Stimulated activated naive CD4-positive, alpha-beta T cell treated with Interleukin-2 at 50 U/mL for 16 hours (primary cell): ENCODE data around the gene NEDD4L.
"Not testable (repeated sequence)": the region's sequence is repeated elsewhere in the genome, so short reads cannot be mapped to it uniquely, and the experiment has no call there.

Experiments
- DNase-seq: peaks from one replicate; lab custom pipeline; 2025; lab: John Stamatoyannopoulos, UW

The NEDD4L gene

DNA sequence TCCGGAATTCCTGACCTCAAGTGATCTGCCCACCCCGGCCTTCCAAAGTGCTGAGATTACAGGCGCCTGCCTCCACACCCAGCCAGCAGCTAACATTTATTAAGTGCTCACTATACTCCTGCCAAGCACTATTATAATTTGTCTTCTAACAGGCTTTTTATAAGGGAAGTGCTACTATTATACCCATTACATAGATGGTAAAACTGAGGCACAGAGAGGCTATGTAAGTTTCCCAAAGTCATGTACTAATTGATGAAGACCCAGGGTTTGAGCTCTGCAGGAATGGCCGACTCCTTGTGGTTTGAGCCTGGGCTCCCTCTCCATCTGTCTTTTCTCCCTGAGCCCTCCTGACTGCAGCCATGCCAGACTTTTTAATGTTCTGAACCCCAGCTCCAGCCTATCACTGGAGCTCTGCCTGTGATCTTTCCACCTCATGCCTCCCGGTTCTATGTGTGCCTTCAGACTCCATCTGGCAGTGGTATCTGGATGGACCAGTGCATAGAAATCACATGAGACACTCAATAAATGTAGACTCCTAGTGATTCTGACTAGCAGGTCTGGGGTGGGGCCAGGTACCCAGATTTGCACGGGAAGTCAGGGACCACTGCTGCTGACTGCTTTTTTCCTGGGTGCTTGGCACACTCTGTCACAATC lies 197.1 kb downstream of the NEDD4L start:
- DNase-seq = no peak

DNA sequence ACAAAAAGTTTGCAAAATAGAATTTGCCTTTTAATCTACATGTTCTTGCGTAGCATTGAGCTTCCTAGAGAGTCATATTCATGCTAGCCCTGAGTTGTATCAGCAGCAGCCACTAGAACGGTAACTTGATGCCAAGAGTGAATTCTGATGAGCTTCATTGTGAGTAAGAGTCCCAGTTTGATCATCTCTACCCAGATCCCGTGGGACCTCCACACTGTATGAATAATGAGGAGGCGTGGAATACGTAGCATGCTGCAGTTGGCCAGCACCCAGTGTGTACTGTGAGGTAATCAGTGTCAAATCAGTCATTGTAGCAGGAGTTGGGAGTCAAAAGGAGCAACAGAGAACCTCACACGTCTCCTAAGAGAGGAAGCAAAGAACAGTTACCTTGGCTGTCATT lies 197.9 kb downstream of the NEDD4L start:
- no peak for DNase-seq

DNA sequence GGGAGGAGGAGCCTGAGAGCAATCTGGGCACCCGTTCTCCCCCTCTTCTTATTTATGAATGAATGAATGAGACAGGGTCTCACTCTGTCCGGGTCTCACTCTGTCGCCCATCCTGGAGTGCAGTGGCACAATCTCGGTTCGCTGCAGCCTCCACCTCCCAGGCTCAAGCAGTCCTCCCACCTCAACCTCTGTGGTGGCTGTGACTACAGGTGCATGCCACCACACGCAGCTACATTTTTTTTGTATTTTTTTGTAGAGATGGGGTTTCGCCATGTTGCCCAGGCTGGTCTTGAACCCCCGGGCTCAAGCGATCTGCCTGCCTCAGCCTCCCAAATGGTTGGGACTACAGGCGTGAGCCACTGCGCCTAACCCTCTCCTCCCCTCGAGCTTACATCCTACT lies 198.4 kb downstream of the NEDD4L start:
- DNase-seq = no peak

GRCh38 chr18:58242968-58243367 lies 198.9 kb downstream of the NEDD4L start:
- no peak for DNase-seq

- no peak for DNase-seq
Observed at GRCh38 chr18:58243401-58243800, 199.4 kb downstream of the NEDD4L start.

DNA sequence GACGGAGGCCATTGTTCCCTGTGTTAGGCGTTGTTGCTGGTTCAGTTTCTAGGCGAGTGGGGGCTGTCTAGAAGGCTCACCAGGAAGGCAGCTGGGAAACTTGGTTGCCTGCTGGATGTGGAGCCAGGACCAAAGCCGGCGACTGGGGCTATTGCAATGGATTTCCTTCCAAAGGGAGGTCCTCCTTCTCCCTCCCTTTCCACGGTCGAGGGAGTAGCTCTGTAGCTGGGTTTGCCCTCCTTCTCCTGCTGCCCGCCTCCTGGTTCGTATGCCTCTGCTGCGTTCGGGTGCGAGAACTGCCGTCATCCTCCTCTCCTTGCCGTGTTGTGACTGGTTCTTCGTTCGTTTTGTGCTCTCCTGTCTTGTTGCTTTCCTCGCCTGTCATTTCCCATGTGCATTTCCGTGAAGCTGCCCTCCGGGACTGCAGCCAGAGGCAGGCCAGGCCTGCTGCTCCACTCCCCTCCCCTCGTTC lies 203.4 kb downstream of the NEDD4L start:
- DNase-seq = no peak

GRCh38 chr18:58249712-58250111 lies 205.7 kb downstream of the NEDD4L start:
- no peak for DNase-seq

GRCh38 chr18:58251416-58251815 lies 207.4 kb downstream of the NEDD4L start:
- DNase-seq = no peak

GRCh38 chr18:58252166-58252565 lies 208.1 kb downstream of the NEDD4L start:
- no peak for DNase-seq

DNA sequence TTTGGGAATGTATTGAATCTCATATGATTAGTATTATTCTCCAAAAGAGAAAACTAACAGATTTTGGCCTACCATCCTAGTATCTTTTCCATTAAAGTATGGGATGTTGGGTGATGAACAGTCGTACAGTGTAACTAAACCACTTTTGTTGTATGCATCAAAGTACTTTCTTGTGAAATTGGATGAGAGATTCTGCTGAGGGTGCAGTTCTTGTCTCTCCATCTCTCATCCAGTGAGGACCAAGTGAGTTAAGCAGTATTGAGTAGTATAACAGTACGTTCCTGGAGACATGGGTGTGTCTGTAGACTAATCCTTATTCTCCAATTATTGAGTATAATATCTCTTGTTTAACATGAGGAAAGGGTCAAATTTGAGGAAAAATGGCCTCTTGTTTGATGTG lies 209.3 kb downstream of the NEDD4L start:
- no peak for DNase-seq

GRCh38 chr18:58253871-58254270 lies 209.8 kb downstream of the NEDD4L start:
- no peak for DNase-seq

GRCh38 chr18:58254873-58255511 lies 211.0 kb downstream of the NEDD4L start:
- no peak for DNase-seq

DNA sequence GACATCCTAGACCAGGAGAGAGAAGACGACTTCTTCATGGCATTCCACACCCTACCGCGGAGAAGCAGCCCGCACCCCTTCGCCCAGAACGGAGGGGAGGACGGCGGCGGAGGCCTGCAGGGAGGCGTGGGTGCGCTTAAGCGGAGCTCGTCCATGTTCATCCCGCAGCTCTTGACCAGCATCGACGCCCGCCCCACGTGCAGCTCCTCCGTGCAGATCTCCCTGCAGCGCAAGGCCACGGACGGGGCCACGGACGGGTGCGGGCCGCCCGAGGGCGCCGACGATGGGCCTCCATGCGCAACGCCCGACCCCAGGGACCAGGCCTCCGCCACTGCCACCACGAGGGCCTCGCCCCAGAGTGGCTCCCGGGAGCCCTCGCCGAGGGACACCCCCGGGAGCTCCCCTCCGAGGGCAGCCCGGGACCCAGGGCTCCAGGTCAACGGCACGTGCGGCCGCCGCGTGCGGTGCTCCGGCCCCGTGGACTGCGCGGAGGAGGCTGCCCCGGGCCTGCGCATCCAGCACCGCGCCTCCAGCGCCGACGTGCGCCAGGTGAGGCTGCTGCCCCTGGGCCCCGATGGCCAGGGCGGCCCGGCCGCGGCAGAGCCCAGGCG lies 211.8 kb downstream of the NEDD4L start:
- DNase-seq = no peak

DNA sequence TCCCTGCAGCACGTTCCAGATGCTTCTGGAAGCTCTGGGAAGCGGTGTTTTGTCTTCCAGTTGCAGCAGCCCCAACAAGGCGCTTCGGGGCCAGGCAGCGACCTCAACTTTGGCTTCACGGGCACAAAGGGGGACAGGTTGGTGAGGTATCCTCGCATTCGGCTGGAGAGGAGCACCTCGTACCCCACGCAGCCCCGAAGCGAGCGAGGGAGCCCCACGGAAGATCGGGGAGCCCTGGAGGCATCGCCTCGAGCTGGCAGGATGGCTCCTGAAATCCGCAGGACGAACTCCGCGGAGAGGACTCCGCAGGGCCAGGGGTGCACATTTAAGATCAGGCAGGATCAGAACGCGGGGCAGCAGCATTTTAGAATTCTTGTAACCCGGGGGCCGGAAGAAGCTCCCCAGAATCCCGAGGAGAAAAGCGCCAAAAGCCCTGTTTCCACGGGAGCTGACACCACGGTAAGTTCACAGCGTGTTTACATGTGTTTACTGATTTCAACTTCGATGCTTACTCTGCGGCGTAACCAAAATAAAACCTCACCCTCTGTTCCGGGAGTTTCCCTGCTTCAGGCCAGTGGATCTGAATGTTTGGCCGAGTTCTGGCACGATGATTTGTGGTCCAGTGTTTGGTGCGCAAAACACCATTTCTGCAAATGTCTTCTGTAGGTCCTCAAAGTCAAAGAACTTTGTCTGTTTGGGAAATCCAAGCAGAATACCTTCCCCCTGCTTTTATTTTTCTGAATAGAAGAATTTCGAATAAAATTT lies 212.5 kb downstream of the NEDD4L start:
- no peak for DNase-seq

DNA sequence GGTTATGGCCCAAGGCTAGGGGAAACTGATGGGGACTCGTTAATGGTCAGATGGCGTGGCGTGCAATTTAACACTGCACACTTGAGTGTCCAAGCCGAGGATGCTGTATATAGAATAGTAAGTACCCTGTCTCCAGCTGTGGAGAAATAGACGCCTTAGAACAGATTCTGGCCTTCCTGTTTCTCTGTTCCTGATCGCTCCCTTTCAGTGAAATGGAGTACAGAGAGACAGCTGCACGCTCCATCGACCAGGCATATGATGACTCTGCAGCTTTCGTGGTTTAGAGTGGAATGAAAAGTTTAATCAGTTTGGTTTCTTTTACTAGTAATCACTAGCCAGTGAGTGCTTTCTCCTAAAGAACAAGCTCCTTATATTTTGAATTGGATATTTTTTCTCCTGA lies 213.4 kb downstream of the NEDD4L start:
- no peak for DNase-seq

DNA sequence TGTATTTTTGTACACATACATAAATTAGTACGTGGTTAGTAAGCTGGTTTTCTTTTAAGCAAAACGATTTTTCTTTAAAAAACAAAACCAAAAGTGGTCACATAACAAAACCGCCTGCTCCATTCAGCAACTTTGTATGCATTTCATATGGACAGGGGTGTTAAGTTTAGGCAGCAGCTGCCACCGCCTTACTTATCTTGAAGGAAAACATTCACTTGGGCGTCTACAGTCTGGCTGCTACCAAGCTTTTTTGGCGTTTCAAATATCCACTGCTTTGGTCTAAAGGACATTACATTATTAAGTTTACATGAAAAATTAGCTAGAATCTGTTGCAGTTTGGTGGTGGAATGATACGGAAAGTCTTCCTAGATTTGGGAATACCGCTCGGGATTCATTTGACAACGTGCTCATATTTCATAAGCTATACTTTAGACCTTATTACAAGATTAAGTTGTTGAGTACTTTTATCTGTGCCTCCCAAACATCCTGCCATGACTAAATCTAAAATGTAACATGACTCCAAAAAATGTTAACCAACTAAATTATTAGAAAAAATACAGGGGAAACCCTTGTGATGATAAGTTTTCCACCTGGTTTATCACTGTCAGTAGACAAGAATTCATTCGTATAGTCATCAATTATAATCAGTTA lies 214.8 kb downstream of the NEDD4L start:
- no peak for DNase-seq

DNA sequence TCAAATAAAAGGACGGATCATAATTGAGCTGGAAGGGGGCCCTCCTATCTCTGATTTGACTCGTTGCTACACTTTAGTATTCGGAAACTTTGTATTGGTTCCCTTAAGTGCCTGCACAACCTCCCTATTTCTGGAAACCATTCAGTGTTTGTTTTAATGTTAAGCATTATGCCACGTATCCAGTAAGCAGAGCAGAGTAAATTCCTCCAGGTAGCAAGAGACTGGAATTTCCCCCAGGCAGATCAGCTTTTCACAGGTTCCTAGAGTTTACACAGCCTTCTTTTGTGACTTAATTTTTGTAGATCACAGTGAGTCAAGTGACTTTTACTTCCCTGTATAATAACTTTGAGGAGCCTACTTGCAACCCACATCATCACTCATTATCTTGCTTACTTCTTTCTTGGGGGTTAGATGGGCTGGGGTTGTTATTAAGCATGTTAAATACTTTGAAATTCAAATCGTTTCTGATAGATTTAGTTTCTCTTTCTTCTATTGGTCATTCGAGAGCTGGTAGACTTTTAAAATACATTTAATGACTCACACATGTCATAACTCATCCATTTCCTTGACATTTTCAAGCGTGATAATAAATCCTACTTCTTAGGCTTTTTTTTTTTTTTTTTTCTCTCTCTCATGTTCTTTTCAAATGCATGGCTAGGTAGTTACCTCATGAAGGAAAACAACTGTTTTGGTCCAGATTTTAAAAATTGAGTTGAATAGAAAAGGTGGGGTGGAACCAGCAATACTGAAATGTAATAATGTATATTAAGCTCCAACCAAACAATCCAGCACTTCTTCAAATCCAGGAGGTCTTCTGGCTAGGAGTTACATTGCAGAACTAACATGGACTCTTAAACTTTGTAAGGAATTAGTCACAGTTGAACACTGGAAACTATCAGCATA lies 219.3 kb downstream of the NEDD4L start:
- DNase-seq = no peak

- no peak for DNase-seq
Observed at GRCh38 chr18:58264075-58264474, 220.0 kb downstream of the NEDD4L start.

GRCh38 chr18:58264840-58265239 lies 220.8 kb downstream of the NEDD4L start:
- no peak for DNase-seq

DNA sequence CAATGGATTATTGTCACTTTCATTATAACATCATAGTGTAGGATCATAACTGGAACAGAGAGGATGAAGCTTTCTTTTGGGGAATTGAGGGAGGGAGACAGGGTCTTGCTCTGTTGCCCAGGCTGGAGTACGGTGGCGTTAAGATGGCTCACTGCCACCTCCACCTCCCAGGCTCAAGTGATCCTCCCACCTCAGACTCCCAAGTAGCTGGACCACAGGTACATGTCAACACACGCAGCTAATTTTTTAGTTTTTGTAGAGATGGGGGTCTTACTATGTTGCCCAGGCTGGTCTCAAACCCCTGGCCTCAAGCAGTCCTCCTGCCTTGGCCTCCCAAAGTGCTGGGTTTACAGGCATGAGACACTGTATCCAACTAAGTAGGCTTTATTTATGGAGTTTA lies 221.5 kb downstream of the NEDD4L start:
- DNase-seq = not testable (repeated sequence)

DNA sequence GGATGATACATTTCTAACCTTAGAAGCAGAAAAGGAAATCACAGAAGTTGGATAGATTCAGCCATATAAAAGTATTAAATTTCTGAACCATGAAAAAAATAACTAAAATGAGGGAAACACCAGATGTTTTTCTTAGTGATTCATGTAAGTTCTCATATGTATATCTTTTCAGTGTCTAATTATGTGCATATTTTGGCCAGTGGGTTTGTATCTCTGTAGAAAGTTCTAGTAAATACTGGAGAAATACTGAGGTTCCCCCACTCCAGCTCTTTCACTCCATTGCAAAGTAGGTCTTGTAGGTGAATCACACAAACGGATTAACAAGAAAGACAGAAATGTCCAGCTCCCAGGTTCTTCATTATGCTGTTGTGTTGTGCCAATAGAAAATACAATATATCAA lies 222.3 kb downstream of the NEDD4L start:
- DNase-seq = no peak
